ENCODE data around the gene CDK14. TPM values are rescaled to one million over a fixed set of nuclear protein-coding genes. Genes with fewer than 3 reads are reported as not detected.

CDK14 gene
- total RNA-seq, 4 donors from 2014 or later, result 1.1 to 12.7 (median 5.8) TPM

DNA sequence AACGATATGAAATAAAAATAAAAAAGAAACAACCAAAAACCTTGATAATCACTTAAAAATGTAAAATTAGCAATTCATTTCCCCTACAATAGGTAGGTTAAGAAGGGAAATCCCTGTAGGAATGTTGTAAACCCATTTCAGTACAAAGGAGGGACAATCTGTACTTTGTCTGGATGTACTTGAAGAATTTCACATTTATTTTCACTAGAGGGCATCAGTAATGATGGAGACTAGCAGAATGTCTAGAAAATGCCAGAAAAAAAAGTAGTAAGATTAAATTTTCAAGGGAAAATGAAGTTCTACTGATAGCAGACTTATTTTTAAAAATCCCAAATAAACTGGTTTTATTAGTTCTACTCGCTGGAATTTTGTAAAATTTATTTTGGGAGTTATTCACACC, 459.1 kb downstream of the CDK14 start:
- TF ChIP-seq, protein P1, sequence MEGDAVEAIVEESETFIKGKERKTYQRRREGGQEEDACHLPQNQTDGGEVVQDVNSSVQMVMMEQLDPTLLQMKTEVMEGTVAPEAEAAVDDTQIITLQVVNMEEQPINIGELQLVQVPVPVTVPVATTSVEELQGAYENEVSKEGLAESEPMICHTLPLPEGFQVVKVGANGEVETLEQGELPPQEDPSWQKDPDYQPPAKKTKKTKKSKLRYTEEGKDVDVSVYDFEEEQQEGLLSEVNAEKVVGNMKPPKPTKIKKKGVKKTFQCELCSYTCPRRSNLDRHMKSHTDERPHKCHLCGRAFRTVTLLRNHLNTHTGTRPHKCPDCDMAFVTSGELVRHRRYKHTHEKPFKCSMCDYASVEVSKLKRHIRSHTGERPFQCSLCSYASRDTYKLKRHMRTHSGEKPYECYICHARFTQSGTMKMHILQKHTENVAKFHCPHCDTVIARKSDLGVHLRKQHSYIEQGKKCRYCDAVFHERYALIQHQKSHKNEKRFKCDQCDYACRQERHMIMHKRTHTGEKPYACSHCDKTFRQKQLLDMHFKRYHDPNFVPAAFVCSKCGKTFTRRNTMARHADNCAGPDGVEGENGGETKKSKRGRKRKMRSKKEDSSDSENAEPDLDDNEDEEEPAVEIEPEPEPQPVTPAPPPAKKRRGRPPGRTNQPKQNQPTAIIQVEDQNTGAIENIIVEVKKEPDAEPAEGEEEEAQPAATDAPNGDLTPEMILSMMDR (IDR thresholded peaks at IDR 0.05), result no peak
- no peak for TF ChIP-seq POLR2A (IDR thresholded peaks at IDR 0.05)
- intact Hi-C loops (cut with DNase I; ENCODE audit: low total_unique reads), result no loop called here
- 89 to 92% methylated on average over 2 of the region's 2 CpGs for WGBS, 2 donors
- no peak overlapping the region for H3K4me3 ChIP-seq (ENCODE audit: low read depth, poor library complexity, severe bottlenecking)
- no peak for DNase-seq (ENCODE audit: low spot score in 2 of 2)

DNA sequence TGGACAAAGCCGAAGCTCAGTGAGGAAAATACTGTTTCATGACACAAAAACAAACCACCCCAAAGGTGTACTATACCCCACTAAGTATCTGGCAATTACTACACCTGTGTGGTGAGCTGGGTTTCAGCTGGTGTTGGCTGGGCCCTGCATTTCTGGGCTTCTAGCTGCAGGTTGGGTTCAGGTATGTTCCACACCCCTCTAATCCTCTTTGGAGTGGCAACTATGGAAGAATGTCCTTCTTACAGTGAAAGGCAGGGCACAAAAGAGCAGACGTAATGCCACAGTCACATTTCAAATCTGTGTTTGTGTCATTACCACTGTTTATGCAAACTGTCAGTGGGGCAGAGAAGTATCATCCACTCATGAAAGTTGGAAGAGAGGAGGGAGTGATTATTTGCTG, 466.6 kb downstream of the CDK14 start:
- DNase-seq (ENCODE audit: low spot score in 2 of 2), result no peak
- intact Hi-C loops (cut with DNase I; ENCODE audit: low total_unique reads), result no loop called here
- 92 to 94% methylated on average over 2 of the region's 2 CpGs for WGBS, 2 donors
- H3K4me3 ChIP-seq (ENCODE audit: low read depth, poor library complexity, severe bottlenecking), result no peak overlapping the region
- TF ChIP-seq, protein P1 (IDR thresholded peaks at IDR 0.05), result no peak
- TF ChIP-seq POLR2A (IDR thresholded peaks at IDR 0.05), result no peak

DNA sequence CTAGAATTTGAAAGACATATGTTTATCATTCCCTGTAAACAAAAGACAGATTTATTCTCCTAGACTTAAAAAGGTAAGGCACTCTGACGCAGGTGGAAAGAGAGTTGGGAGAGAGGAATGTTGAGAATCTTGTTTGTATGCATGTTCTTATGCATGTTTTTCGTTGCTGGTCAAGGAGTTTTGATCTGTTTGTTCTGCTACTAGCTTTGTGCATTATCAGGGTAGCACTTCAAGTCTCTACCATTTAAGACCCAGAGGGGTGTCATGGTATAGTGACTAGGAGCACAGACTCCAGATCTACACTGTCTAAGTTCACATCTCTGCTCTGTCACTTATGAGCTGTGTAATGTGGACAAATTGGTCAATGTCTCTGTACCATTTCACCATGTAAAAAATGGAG, 467.9 kb downstream of the CDK14 start:
- no peak overlapping the region for H3K4me3 ChIP-seq (ENCODE audit: low read depth, poor library complexity, severe bottlenecking)
- intact Hi-C loops (cut with DNase I; ENCODE audit: low total_unique reads), result no loop called here
- 61 to 77% methylated on average over 2 of the region's 2 CpGs for WGBS, 2 donors
- no peak for DNase-seq (ENCODE audit: low spot score in 2 of 2)
- TF ChIP-seq, protein P1 (IDR thresholded peaks at IDR 0.05), result no peak
- no peak for TF ChIP-seq POLR2A (IDR thresholded peaks at IDR 0.05)

DNA sequence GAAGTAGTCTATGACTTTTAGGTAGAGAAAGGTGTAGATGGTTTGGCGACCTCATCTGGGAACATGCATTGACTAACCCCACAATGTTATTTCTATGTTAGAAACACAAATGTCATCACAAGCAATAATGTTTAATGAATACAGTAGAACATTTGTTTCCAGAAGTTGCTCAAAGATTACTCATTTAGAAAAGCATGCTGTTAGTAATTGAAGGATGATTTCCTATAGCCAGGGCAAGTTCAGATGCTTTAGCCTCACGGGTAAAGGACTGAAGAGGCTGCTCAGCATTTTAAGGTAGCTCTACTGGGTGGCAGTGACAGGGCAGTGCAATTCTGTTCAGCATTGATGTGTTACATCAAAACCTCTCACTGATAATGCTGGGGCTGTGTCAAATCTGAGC, 468.8 kb downstream of the CDK14 start:
- TF ChIP-seq, protein P1 (IDR thresholded peaks at IDR 0.05), result no peak
- 71 to 75% methylated on average over 2 of the region's 2 CpGs for WGBS, 2 donors
- no peak for DNase-seq (ENCODE audit: low spot score in 2 of 2)
- intact Hi-C loops (cut with DNase I; ENCODE audit: low total_unique reads), result no loop called here
- H3K4me3 ChIP-seq (ENCODE audit: low read depth, poor library complexity, severe bottlenecking), result no peak overlapping the region

DNA sequence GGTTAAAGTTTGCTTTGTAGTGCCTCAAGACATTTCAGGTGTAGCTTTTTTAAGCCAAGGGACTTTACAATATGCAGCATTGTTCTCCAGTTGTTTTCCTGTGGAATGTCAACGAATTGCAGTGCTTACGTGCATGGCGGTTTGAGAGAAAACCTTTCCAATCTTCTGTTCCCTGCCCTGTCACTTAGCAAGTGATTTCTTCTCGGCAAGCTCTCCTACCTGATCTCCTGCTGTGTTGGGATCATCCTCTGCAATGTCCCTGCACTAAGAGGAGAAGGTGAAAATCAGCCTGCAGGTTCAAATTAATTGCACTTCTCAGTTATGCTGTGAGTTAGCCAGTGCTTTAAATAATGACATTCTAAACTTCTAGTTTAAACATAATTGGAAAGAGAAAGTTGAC, 470.5 kb downstream of the CDK14 start:
- no peak for DNase-seq (ENCODE audit: low spot score in 2 of 2)
- intact Hi-C loops (cut with DNase I; ENCODE audit: low total_unique reads), result no loop called here
- no peak overlapping the region for H3K4me3 ChIP-seq (ENCODE audit: low read depth, poor library complexity, severe bottlenecking)
- WGBS, 2 donors, result 60 to 68% methylated on average over 4 of the region's 4 CpGs
- TF ChIP-seq, protein P1 (IDR thresholded peaks at IDR 0.05), result no peak
- TF ChIP-seq POLR2A (IDR thresholded peaks at IDR 0.05), result no peak

DNA sequence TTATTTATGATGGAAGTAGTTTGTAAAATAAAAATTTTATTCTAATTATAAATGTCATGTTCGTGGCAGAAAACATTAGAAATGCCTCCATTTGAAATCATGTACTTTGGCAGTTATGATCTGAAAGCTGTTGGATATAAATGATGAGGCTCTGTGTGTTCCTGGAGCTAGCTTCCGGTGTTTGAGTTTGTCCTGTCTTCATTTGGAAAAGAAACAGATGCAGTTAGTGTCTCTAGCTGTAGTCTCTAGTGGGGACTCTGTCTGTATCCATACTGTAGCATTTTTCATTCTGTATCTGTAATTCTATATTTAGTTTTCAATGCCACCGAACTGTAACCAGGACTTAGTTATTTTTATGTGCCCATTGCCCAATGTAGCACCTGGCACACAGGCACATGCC, 471.1 kb downstream of the CDK14 start:
- H3K4me3 ChIP-seq (ENCODE audit: low read depth, poor library complexity, severe bottlenecking), result no peak overlapping the region
- intact Hi-C loops (cut with DNase I; ENCODE audit: low total_unique reads), result no loop called here
- WGBS, 2 donors, result 61 to 71% methylated on average over 3 of the region's 3 CpGs
- no peak for DNase-seq (ENCODE audit: low spot score in 2 of 2)
- TF ChIP-seq, protein P1 (IDR thresholded peaks at IDR 0.05), result no peak
- TF ChIP-seq POLR2A (IDR thresholded peaks at IDR 0.05), result no peak
